NCI-H2171 (cell line): Measurements from ENCODE around the gene CCNA2.

Experiments
- DNase-seq: peaks from one replicate; lab custom pipeline; 2025; lab: John Stamatoyannopoulos, UW

The CCNA2 gene

DNA sequence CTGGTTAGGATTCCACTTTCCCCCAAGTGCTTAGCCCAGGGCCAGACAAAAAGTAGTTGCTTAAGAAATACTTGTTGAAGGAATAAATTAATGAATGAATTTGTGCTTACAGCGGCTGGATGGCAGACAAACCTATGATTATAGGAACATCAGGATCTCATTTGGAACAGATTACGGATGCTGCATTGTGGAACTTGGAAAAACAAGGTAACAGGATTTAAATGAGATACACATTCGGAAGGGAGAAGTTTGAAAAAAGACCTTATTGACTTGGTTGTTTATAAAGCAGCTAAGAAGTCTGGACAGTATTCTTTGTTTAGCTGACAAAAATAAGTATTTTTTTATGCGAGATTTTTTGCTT is 22.0 kb downstream of the CCNA2 start:
- no peak for DNase-seq

DNA sequence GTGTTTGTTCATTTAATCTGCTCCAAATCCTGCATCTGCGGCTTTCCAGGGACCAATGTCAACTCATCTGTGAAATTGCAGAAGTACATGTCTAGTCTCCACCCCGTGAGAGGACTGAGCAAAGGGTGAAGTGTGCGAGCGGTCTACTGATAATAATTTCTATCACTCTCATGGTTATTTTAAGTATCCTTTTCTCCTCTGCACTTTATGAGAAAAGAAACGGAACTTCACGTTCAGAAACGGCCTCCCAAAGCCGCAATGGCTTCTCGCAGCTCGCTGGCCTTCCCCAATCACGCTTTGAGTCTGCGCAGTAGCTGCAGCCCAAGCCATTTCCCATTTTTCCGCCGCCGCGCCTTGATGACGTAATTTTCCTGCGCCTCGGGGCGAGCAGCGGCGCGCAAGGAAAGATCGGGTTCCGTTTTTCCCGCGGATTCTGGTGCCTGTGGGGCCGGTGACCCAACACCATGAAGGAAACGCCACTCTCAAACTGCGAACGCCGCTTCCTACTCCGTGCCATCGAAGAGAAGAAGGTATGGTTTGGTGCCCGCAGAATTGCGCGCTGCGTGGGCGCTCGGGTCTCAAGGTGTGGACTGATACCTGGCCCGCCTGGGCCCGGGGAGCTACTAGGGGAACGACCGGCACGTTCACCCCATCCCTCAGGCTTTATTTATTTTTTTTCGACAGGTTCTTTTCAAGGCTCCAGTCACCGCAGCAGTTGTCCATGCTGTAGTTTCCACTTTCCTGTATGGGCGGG is 22.5 kb downstream of the CCNA2 start, which contains the start of gene EXOSC9:
EXOSC9 (plus strand) TSS at position 363 of the 754 bp plus-strand sequence; CDS start at position 465, 102 bp downstream.
- peak; percentile 66 for DNase-seq

DNA sequence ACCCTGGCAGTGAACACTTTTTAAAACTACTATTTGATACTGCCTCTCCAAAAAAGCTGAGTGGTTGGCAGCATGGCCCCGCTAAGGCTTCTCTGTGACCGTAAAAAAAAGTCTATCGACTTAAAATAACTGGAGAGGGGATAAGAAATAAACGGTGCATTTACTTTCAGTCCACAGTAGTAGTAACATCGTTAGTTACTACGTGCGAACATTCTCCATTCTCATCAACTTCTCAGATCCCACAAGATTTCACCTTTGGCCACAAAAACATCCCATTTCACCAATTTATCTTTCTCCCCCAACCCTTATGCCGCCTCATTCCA is 23.1 kb downstream of the CCNA2 start:
- no peak for DNase-seq

DNA sequence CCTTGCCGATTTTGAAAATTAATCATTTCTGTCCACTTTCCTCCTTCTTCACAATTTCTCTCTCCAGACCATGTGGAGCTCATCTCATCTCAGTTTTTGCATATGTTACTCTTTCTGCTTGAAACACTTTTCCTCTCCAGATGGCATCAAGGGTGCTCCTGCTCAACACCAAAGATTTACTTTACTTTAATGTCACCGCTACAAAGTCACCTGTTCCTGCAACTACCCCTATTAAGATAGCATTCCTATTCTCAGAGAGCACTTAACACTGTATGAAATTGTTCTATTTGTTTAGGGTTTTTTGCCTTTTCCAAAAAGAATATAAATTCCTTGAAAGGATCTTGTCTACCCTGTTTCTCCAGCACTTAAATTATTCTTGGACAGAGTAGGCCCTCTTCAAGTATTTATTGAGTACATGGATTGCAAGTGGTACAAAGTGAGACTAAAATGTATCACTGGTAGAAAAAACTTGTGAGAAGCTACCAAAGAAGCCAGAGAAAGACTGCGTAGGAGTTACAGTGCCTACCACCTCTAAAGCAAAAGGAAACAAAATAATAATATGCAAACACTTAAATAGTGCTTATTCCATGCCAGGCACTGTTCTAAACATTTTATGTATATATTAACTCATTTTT is 23.7 kb downstream of the CCNA2 start:
- DNase-seq: no peak

DNA sequence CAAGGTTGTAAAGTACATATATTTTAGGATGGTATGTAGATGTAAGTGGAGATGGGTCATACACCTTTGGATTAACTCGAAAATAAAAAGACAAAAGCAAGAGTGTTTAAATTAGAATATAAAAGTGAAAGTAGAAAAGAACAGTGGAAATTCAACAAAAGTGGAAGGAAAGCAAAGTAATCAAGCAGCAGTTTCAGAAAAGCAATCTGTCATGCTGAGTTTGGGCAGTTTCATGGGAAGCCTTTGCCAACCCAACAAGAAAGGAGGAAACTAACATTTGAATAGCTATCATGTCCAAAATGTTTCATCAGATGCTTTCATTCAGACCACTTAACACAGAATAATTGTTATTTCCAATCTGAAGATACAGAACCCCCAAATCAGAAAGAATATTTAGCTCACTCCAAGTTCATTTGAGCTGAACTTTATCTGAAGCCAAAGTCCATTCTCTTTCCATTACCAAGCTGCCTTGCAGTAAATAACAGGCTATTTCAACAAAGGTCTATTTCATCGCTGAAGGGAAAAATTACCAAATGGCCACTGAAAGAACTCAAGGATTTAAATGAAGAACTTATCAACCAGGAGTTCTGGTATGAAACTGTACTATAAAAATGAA is 24.4 kb downstream of the CCNA2 start:
- no peak for DNase-seq

DNA sequence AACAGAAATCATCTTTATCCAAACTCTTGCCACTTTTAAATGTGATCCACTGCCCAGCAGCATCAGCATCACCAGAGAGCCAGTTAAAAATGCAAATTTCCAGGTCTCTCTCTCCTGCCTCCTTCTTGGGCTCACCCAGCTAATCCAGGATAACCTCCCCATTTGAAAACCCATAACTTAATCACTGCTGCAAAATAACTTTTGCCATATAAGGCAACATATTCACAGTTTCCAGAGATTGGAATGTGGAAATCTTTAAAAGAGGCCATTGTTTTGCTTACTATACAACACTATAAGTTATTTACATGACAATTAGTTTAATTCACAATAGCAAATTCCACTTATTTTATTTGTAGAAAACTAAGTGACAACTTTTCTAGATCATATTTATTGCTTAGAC is 27.4 kb downstream of the CCNA2 start:
- no peak for DNase-seq

DNA sequence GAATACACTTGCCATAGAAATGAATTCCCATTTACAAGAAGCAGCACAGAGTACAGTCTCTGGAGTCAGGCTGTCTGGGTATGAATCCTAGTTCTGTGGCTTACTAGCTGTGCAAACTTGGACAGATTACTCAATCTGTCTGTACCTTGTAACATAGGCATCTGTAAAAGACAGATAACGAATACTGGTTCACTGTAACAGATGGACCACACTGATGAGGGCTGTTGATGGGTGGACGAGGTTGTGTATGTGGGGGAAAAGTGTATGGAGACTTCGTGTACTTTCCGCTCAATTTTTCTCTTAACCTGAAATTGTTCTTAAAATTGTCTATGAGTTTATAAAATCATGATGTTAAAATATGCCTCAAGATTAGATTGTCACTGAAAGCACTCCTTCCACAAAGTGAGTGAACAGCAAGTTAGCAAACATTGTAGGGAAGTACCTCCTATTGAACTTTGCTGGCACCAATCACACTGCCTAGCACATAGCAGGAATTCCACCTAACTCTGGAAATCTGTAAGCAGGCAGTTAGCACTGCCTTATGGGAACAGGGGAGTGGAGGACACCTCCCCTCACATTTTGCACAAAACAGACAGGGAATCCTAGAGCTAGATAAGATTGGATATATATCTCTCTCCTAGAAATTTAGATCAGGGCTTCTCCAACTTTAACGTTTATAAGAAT is 29.0 kb downstream of the CCNA2 start:
- no peak for DNase-seq

DNA sequence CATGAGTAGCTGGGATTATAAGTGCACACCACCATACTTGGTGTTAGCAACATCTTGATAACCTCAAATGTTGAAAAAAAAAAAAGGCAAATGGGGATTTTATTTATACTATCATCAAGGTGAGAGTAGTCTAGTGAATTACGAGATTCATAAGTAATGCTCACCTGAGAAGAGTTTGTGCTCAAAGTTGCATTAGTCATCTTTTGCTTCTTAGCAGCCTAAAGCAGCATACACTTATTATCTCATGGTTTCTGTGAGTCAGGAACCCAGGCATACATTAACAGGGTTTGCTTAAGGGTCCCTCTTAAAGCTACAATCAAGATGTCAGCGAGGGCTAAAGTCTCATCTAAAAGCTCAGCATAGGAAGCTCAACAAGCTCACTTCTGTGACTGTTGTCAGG is 30.7 kb downstream of the CCNA2 start:
- DNase-seq: no peak

DNA sequence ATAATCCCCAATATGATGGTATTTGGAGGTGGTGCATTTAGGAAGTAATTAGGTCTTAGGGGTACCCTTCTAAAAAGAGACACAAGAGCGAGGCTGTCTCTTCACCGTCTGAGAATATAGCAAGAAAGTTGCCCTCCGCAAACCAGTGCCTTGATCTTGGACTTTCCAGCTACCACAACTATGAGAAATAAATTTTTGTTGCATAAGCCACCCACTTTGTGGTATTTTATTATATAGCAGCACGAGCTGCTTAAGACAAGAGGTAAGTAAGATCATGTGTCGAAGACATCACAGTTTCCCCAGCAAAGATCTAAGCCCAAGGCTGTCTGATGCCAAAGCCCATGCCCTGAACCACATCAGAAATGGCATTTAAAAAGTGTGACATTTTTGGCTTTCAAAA is 32.2 kb downstream of the CCNA2 start:
- no peak for DNase-seq

DNA sequence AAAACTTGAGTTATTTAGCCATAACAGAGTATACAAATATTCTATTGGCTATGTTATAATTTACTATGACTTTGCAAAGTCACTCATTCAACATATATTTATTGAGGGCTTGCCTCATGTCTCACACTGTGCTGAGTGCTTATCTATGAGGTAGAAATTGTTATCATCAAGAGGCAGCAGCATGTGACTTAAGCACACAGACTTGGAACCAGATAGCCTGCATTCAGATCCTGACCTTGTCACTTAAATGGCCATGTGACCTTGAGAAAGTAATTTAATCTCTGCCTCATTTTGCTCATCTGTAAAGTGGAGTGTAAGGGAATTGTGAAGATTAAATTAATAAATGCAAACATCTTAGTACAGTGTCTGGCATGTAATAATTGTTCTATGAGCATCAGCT is 32.7 kb downstream of the CCNA2 start:
- DNase-seq: no peak

DNA sequence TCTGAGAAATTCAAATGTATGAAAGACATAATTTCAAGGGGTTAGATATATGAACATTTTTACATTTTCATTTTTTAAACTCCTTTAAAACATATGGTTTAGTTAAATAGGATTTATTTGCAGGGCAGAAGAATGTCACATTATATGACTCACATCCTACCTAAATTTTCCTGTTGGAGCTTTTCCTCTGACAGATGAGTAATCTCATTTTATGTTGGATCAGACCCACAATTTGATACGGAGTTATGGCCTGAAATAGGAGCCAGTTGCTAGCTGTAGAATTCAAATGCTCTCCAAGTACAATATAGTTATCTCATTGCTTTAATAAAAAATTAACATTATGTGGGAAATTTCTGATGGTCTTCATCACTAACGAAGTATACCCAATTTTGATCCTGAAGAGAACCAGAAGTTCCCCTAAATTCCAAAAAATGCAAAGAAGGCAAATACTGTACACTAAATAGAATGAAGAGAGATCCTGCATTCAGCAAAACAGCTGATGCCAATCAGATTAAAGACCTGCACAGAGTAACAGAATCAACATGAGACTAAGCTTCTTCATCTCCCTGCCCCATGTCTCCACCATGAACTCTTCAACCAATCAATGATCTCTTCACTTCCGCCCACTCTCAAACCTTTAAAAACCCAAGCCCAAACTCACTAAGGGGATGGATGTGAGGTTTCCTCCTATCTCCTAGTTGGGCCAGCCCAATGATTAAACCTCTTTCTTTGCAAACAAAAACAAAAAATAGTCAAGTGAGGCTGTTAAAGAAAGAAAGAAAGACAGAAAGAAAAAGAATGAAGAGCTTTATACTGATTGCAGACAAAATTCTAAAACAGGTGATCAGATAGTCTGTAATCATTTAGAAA is 33.5 kb downstream of the CCNA2 start:
- DNase-seq: no peak

DNA sequence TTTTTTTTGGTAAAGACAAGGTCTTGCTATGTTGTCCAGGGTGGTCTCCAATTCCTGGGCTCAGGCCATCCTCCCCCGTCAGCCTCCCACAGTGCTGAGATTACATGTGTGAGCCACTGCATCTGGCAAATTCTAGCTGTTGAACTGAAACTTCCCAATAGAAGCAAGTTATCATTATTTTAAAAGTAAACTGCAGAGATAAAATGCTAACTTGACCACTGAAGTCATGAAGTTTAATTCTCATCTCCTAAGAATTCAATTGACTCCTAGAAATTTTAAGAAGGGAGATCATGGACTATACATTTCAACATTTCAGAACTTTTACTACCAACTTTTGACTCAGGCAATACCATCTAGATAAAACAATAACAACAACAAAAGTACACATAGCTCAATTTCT is 34.2 kb downstream of the CCNA2 start:
- no peak for DNase-seq

DNA sequence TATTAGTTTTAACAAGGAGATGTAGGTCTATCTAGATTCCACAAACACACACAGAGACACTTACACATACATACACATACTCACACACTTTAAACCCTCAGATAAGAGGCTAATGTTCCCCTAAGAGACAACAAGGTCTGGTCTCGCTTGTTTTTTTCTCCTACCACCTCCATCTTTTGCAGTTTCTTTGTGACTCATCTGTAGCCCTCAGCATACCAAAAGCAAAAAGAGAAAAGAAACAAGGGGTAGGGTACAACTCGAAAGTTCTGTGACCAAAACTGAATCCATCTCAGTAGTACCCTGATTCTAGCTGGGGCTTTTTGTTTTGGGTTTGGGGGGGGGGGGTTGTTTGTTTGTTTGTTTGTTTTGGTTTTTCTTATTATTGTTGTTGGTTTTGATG is 34.8 kb downstream of the CCNA2 start:
- no peak for DNase-seq

DNA sequence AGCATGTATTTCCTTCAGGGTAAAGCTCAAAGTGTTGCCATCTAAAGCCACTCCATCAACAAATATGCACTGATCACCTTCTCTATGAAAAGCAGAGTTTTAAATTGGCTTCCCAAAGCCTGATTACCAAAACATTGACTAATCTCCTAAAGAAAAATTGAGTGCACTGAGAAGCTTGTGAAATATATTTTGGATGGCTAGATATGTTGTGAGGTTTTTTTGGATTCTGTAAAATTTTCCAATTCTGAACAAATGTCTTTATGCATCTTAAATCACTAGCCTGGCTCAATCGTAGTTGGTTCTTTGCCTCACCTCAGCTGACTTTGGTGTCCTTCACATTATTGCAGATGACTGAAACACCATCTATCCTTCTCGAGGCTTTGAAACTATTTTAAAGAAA is 37.5 kb downstream of the CCNA2 start:
- DNase-seq: no peak

DNA sequence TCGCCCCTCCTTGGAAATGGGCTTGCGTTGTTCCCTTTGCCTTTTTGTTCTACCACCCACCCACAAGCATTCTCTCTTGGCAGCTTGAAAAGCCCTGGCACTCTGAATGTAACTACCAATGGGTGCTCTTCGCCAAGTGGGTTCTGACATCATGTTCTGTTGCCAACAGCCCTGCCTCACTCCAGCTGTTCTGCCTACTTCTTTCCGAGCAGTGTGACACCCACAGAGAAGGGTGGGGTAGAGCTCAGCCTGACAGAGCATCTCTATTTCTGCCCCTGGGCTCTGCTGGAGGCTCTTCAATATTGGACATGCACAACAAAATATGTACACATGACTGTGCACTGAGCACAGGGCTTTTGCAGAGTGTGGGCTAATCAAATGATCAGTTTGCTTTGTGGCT is 38.2 kb downstream of the CCNA2 start:
- no peak for DNase-seq

DNA sequence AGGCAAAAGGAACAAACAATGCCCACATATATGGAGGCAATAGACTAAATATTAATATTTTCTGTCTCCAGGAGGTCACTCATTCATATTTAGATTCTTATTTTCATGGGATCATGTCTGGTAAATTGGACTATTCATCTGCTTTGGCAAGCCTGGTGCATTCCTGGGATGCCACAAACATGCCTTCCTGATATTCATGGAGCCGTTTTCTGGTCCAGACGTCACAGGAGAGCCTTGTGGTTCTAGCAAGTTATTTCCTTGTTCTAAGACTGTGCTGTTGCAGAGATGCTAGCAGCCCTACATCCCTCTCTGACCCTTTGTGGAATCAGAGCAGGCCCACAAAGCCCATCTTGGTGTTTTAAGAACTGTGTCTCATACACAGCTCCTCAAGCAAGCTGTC is 38.7 kb downstream of the CCNA2 start:
- DNase-seq: no peak

DNA sequence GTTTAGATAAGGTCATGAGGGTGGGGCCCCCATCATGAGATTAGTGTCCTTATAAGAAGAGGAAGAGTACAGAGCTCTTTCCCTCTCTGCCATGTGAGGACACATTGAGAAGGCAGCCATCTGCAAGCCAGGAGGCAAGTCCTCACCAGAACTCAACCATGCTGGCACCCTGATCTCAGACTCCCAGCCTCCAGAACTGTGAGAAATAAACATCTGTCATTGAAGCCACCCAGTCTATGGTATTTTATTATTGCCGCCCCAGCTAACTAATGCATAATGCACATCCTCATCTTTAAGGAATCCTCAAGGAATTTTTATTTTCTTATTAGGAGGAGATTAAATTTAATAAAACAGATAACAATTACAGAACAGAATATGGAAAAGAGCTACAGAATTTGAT is 39.3 kb downstream of the CCNA2 start:
- DNase-seq: no peak

DNA sequence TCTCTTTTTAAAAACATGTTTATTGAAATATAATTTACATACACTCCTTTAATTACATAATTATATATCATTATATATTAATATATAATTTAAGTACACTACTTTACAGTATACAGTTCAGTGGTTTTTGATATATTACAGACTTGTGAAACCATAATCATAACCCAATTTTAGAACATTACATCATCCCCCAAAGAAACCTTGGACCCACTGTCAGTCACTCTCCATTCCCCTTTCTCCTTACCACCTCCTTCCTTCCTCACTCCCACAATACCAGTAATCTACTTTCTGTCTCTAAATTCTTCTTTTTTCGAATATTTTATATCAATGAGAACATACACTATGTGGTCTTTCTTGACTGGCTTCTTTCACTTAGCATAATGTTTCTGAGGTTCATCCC is 40.5 kb downstream of the CCNA2 start:
- DNase-seq: no peak

DNA sequence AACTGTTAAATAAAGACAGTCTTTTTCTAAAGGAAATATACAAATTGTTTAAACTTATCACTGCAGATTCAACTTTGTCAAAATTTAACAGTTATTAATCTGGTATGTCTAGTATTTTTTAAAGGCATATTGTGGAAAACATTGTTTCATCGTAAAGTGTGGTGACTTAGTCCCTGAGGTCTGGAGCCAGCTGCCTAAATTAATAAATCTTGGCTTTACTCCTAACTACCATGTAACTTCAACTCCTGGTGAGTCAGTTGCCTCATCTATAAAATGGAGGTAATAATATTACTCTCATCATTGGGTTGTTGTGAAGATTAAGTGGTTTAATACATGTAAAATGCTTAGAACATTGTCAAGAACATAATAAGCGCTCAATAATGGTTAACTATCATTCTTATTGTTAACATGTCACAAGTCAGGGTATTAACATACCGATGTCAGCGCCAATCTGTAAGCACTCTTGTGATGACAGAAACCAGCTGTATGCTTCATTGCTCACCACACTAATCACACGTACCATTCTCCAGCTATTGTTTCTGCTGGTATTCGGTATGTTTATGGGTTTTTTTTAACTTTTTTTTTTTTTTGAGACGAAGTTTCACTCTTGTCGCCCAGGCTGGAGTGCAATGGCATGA is 44.6 kb downstream of the CCNA2 start:
- DNase-seq: no peak

DNA sequence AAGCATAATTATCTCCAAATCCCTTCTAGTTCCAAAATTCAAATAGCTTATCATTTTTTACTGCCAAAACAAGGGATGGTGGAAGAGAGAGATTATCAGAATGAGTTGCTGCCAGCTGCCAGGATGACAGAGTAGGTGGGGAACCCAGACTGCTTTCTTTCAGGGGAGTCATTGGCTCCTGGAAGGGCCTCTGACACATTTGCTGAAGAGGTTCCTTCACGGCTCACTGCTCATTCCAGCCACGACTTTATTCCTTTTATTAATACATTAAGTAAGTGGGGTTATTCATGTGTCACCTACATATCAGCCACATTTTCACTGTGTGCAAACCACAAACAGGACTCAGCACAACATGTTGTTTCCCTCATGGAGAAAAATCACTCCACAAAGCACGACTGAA is 46.1 kb downstream of the CCNA2 start:
- no peak for DNase-seq

DNA sequence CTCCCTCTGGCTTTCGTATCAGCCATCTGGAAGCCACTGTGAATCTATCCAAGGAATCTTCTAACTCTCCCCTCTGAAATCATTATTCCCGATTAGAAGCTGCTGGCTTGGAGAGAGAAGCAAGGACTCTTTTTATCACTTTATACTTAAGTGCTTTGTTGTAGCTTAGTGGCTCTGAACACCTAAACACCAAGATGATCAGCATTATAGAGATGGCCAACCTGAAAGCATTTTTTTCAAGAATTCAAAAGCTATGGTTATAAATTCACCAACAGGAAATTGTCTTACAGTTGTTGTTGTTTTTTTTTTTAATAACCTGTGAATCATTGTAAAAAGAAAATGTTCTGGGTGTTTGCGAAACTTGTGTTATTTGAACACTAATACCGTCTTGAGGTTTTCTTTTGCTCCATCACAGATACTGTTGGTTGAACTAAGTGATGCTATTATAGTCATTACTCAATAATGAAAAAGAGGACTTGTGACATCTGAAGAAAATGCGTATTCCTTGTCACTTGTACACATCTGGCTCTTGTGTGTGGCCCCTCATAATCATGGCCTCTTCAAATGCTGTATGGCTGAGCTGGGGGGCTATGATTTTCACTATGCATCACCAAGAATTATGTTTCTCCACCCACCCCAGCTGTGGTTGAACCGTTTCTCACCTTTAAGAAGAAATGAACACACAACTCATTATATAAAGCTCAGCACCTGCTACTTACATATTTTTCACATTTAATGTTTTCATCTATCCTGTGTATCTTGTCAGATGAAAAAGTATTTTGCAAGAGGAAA is 46.9 kb downstream of the CCNA2 start:
- DNase-seq: no peak
